Neural crest cell (in vitro differentiated cells): ENCODE data around the gene MDK. TPM values are rescaled to one million over a fixed set of nuclear protein-coding genes. Genes with fewer than 3 reads are reported as not detected.
A peak's percentile ranks its signal among the peaks of the same experiment; 100 is the strongest.

ENCODE experiments used
- DNase-seq: peaks from one replicate; pipeline ENCODE4 v3.0.0; 2021; ENCODE audit warnings: low read depth, mixed read lengths, low spot score
- H3K27ac Mint-ChIP-seq: one replicate; pipeline ENCODE4 v1.8.0; 2021; ENCODE audit warnings: mild to moderate bottlenecking, mixed read lengths; ENCODE audit not compliant: unreplicated experiment
- H3K27me3 Mint-ChIP-seq: 2 replicates; pipeline ENCODE4 v1.8.0; 2021; ENCODE audit warnings: low read depth, mild to moderate bottlenecking, mixed read lengths
- H3K36me3 Mint-ChIP-seq: 2 replicates; pipeline ENCODE4 v1.8.0; 2021; ENCODE audit warnings: low read depth, mild to moderate bottlenecking, mixed read lengths
- H3K4me1 Mint-ChIP-seq: 2 replicates; pipeline ENCODE4 v1.8.0; 2021; ENCODE audit warnings: mixed read lengths
- H3K4me3 Mint-ChIP-seq: one replicate; pipeline ENCODE4 v1.8.0; 2021; ENCODE audit warnings: mild to moderate bottlenecking, mixed read lengths
- H3K9me3 Mint-ChIP-seq: 2 replicates; pipeline ENCODE4 v1.8.0; 2021; ENCODE audit warnings: mixed read lengths
- CTCF ChIP-seq: fragments of 200-600 bp; sonication (generic); conservative IDR thresholded peaks from 2 replicates; pipeline ENCODE4 v1.5.0; 2021; ENCODE audit warnings: antibody characterized with exemption, mild to moderate bottlenecking
- total RNA-seq: library from RNA; stranded (reverse); gene quantifications from 2 replicates; pipeline ENCODE4 v1.2.1, GENCODE V29; 2021

MDK gene
- total RNA-seq, 1 donor from 2014 or later, result 781 TPM

GRCh38 chr11:46366260-46366659 is 15.2 kb upstream of the MDK start:
- H3K27me3 Mint-ChIP-seq, result no peaks in the 10 kb centered on the region
- TF ChIP-seq CTCF, result no peak
- no peak for DNase-seq
- H3K4me1 Mint-ChIP-seq, result peaks cover 46% of the 10 kb centered on the region
- no peak overlapping the region for H3K27ac Mint-ChIP-seq
- no peaks in the 10 kb centered on the region for H3K9me3 Mint-ChIP-seq
- H3K4me3 Mint-ChIP-seq, result no peak overlapping the region
- H3K36me3 Mint-ChIP-seq, result no peaks in the 10 kb centered on the region

- H3K4me3 Mint-ChIP-seq, result no peak overlapping the region
Measured at GRCh38 chr11:46366661-46367161, 14.8 kb upstream of the MDK start.

GRCh38 chr11:46367244-46367915 is 14.1 kb upstream of the MDK start:
- Mint-ChIP-seq H3K27me3 (no peaks in the 10 kb centered on the region), H3K9me3 (no peaks in the 10 kb centered on the region), H3K27ac (no peak overlapping the region), H3K4me3 (no peak overlapping the region), H3K4me1 (peaks cover 44% of the 10 kb centered on the region), H3K36me3 (no peaks in the 10 kb centered on the region)
- peak; percentile 80 for DNase-seq
- TF ChIP-seq CTCF, result peak; percentile 85

More at GRCh38 chr11:46366661-46367161, 14.8 kb upstream of the MDK start:
- H3K36me3 Mint-ChIP-seq, result no peaks in the 10 kb centered on the region
- no peak overlapping the region for H3K27ac Mint-ChIP-seq
- peaks cover 45% of the 10 kb centered on the region for H3K4me1 Mint-ChIP-seq
- TF ChIP-seq CTCF, result no peak
- DNase-seq, result no peak
- no peaks in the 10 kb centered on the region for H3K9me3 Mint-ChIP-seq
- H3K27me3 Mint-ChIP-seq, result no peaks in the 10 kb centered on the region

GRCh38 chr11:46367916-46368267 is 13.6 kb upstream of the MDK start:
- Mint-ChIP-seq H3K9me3 (no peaks in the 10 kb centered on the region), H3K27me3 (no peaks in the 10 kb centered on the region), H3K27ac (no peak overlapping the region), H3K36me3 (no peaks in the 10 kb centered on the region), H3K4me3 (no peak overlapping the region), H3K4me1 (peaks cover 39% of the 10 kb centered on the region)
- no peak for DNase-seq
- TF ChIP-seq CTCF, result peak; percentile 15

GRCh38 chr11:46369458-46370152 is 11.9 kb upstream of the MDK start:
- no peak overlapping the region for H3K27ac Mint-ChIP-seq
- peaks cover 27% of the 10 kb centered on the region for H3K4me1 Mint-ChIP-seq
- H3K27me3 Mint-ChIP-seq, result no peaks in the 10 kb centered on the region
- peak; percentile 76 for DNase-seq
- TF ChIP-seq CTCF, result peak; percentile 81
- peak overlapping the region; percentile 67 for H3K4me3 Mint-ChIP-seq
- no peaks in the 10 kb centered on the region for H3K36me3 Mint-ChIP-seq
- H3K9me3 Mint-ChIP-seq, result no peaks in the 10 kb centered on the region
